Mesendoderm (in vitro differentiated cells): ENCODE results near the gene GPR143.

Experiments
- DNase-seq: peaks from one replicate; pipeline ENCODE4 v3.0.0; 2013
- H2AK5ac ChIP-seq: 2 replicates; pipeline ENCODE4 v1.6.1; 2013; ENCODE audit warnings: low read length, inconsistent platforms
- H2BK120ac ChIP-seq: 2 replicates; pipeline ENCODE4 v1.6.1; 2013; ENCODE audit warnings: low read depth, mild to moderate bottlenecking, low read length, moderate library complexity, mixed read lengths
- H2BK15ac ChIP-seq: replicated peaks from 2 replicates; pipeline ENCODE4 v1.6.1; 2013; ENCODE audit warnings: low read depth, mild to moderate bottlenecking, moderate library complexity
- H2BK5ac ChIP-seq: 2 replicates; pipeline ENCODE4 v1.6.1; 2013; ENCODE audit warnings: low read length, inconsistent platforms
- H3K18ac ChIP-seq: 2 replicates; pipeline ENCODE4 v1.6.1; 2013; ENCODE audit warnings: mild to moderate bottlenecking, low read length, mixed read lengths
- H3K23ac ChIP-seq: one replicate; pipeline ENCODE4 v1.6.1; 2013; ENCODE audit warnings: low read length
- H3K27ac ChIP-seq: 2 replicates; pipeline ENCODE4 v1.5.1; 2013; ENCODE audit warnings: low read depth, mild to moderate bottlenecking, inconsistent platforms, low read length, moderate library complexity
- H3K27me3 ChIP-seq: 2 replicates; pipeline ENCODE4 v1.6.1; 2013; ENCODE audit warnings: low read length, control low read depth, mild to moderate bottlenecking, inconsistent platforms; ENCODE audit not compliant: insufficient read depth, poor library complexity
- H3K36me3 ChIP-seq: 2 replicates; pipeline ENCODE4 v1.6.1; 2013; ENCODE audit warnings: low read length, inconsistent platforms; ENCODE audit not compliant: control insufficient read depth, insufficient read depth
- H3K4ac ChIP-seq: one replicate; pipeline ENCODE4 v1.6.1; 2013; ENCODE audit warnings: low read depth, mild to moderate bottlenecking, low read length, moderate library complexity
- H3K4me1 ChIP-seq: 2 replicates; pipeline ENCODE4 v1.6.1; 2013; ENCODE audit warnings: low read depth, low read length, inconsistent platforms; ENCODE audit not compliant: control insufficient read depth
- H3K4me2 ChIP-seq: 2 replicates; pipeline ENCODE4 v1.6.1; 2013; ENCODE audit warnings: low read length
- H3K4me3 ChIP-seq: 2 replicates; pipeline ENCODE4 v1.5.1; 2013; ENCODE audit warnings: mild to moderate bottlenecking, low read length
- H3K56ac ChIP-seq: one replicate; pipeline ENCODE4 v1.6.1; 2013; ENCODE audit warnings: low read length
- H3K79me1 ChIP-seq: 2 replicates; pipeline ENCODE4 v1.6.1; 2013; ENCODE audit warnings: low read length, inconsistent platforms
- H3K79me2 ChIP-seq: 2 replicates; pipeline ENCODE4 v1.6.1; 2013; ENCODE audit warnings: mild to moderate bottlenecking, low read length; ENCODE audit not compliant: control insufficient read depth, insufficient read depth
- H3K9ac ChIP-seq: 2 replicates; pipeline ENCODE4 v1.6.1; 2013; ENCODE audit warnings: low read length, inconsistent platforms
- H4K5ac ChIP-seq: one replicate; pipeline ENCODE4 v1.6.1; 2013; ENCODE audit warnings: low read length
- H4K8ac ChIP-seq: one replicate; pipeline ENCODE4 v1.6.1; 2013; ENCODE audit warnings: low read depth, mild to moderate bottlenecking, control low read depth, low read length, moderate library complexity
- WGBS: extraction: QIAGEN DNeasy Blood & Tissue Kit; methylation state at CpG from one replicate; pipeline ENCODE4 v1.1.7; 2013; ENCODE audit warnings: low lambda C conversion rate, missing lambda C conversion rate; ENCODE audit not compliant: insufficient coverage; ENCODE audit errors: extremely low coverage; 5-methylcytosine and 5-hydroxymethylcytosine counted together

GPR143 gene

GRCh38 chrX:9788911-9789310 lies 23.3 kb upstream of the GPR143 start:
- H3K23ac ChIP-seq, result no peak overlapping the region
- H3K79me2 ChIP-seq, result peaks cover 8% of the 10 kb centered on the region
- peak overlapping the region; percentile 81 for H3K27ac ChIP-seq
- WGBS, result no CpG with 5 or more reads among the region's 2 CpGs
- no peaks in the 10 kb centered on the region for H3K79me1 ChIP-seq
- DNase-seq, result no peak
- peak overlapping the region; percentile 25 for H3K4me2 ChIP-seq
- no peak overlapping the region for H3K4ac ChIP-seq
- no peak overlapping the region for H2BK120ac ChIP-seq
- no peak overlapping the region for H4K8ac ChIP-seq
- peaks cover 4% of the 10 kb centered on the region for H3K4me1 ChIP-seq
- H2BK15ac ChIP-seq, result no peak overlapping the region
- H3K36me3 ChIP-seq, result no peaks in the 10 kb centered on the region
- no peak overlapping the region for H3K18ac ChIP-seq
- H4K5ac ChIP-seq, result no peak overlapping the region
- no peak overlapping the region for H3K4me3 ChIP-seq
- H3K27me3 ChIP-seq, result no peaks in the 10 kb centered on the region
- peak overlapping the region; percentile 21 for H3K9ac ChIP-seq
- no peak overlapping the region for H2AK5ac ChIP-seq
- H2BK5ac ChIP-seq, result no peak overlapping the region
- H3K56ac ChIP-seq, result peak overlapping the region; percentile 56

GRCh38 chrX:9786798-9787635 lies 21.4 kb upstream of the GPR143 start:
- Histone ChIP-seq H3K9ac (peak overlapping the region; percentile 63), H3K79me2 (peaks cover 2% of the 10 kb centered on the region), H2BK120ac (no peak overlapping the region), H2BK5ac (no peak overlapping the region), H2AK5ac (no peak overlapping the region), H3K79me1 (no peaks in the 10 kb centered on the region), H3K27me3 (no peaks in the 10 kb centered on the region), H3K56ac (peak overlapping the region; percentile 74), H3K36me3 (no peaks in the 10 kb centered on the region), H3K18ac (peak overlapping the region; percentile 88), H3K4me2 (peak overlapping the region; percentile 38), H4K8ac (no peak overlapping the region), H3K23ac (no peak overlapping the region), H3K4ac (no peak overlapping the region), H3K27ac (peak overlapping the region; percentile 87), H3K4me1 (peaks cover 4% of the 10 kb centered on the region), H3K4me3 (peak overlapping the region; percentile 49), H4K5ac (no peak overlapping the region), H2BK15ac (no peak overlapping the region)
- WGBS, result no CpG with 5 or more reads among the region's 45 CpGs
- no peak for DNase-seq

GRCh38 chrX:9785944-9786797 lies 20.5 kb upstream of the GPR143 start, which contains the start of gene SHROOM2:
TSS of gene SHROOM2 (plus strand) at chrX:9786429. CDS start at chrX:9786546, 117 bp downstream.
- Histone ChIP-seq H3K27me3 (no peaks in the 10 kb centered on the region), H2AK5ac (no peak within 1 kb of the TSS), H2BK120ac (peak within 1 kb of the TSS; percentile 21), H3K4me2 (peak within 1 kb of the TSS; percentile 38), H3K36me3 (no peaks in the 10 kb centered on the region), H3K23ac (no peak within 1 kb of the TSS), H3K27ac (peak within 1 kb of the TSS; percentile 87), H4K8ac (peak within 1 kb of the TSS; percentile 56), H3K79me1 (no peaks in the 10 kb centered on the region), H2BK5ac (no peak within 1 kb of the TSS), H3K9ac (peak within 1 kb of the TSS; percentile 63), H3K4me1 (peaks cover 4% of the 10 kb centered on the region), H3K79me2 (peaks cover 2% of the 10 kb centered on the region), H4K5ac (no peak within 1 kb of the TSS), H3K4ac (no peak within 1 kb of the TSS), H3K56ac (peak within 1 kb of the TSS; percentile 74), H3K4me3 (peak within 1 kb of the TSS; percentile 49), H2BK15ac (no peak within 1 kb of the TSS), H3K18ac (peak within 1 kb of the TSS; percentile 96)
- no CpG with 5 or more reads among the region's 132 CpGs for WGBS
- DNase-seq, result no peak

- H3K79me1 ChIP-seq, result no peaks in the 10 kb centered on the region
- no peak overlapping the region for H2BK15ac ChIP-seq
Observed at GRCh38 chrX:9785254-9785943, 19.8 kb upstream of the GPR143 start.

DNA sequence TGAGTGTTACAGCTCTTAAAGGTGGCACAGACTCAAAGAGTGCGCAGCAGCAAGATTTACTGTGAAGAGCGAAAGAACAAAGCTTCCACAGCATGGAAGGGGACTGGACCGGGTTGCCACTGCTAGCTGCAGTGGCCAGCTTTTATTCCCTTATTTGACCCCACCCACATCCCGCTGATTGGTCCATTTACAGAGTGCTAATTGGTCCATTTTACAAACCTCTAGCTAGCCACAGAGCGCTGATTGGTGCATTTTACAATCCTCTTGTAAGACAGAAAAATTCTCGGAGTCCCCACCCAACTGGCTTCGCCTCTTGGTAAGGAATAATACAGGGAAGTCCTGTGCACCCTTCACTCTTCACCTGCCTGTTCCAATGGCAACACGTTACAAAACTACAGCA lies 18.7 kb upstream of the GPR143 start:
- no peak overlapping the region for H3K4me3 ChIP-seq
- H3K4me1 ChIP-seq, result peaks cover 4% of the 10 kb centered on the region
- no peak overlapping the region for H3K18ac ChIP-seq
- no peaks in the 10 kb centered on the region for H3K79me1 ChIP-seq
- no peaks in the 10 kb centered on the region for H3K79me2 ChIP-seq
- H3K23ac ChIP-seq, result no peak overlapping the region
- no peaks in the 10 kb centered on the region for H3K27me3 ChIP-seq
- no peaks in the 10 kb centered on the region for H3K36me3 ChIP-seq
- H2BK120ac ChIP-seq, result no peak overlapping the region
- H2AK5ac ChIP-seq, result no peak overlapping the region
- H3K9ac ChIP-seq, result no peak overlapping the region
- DNase-seq, result no peak
- no peak overlapping the region for H2BK15ac ChIP-seq
- no peak overlapping the region for H3K4ac ChIP-seq
- H2BK5ac ChIP-seq, result no peak overlapping the region
- H4K5ac ChIP-seq, result no peak overlapping the region
- no peak overlapping the region for H3K56ac ChIP-seq
- WGBS, result no CpG with 5 or more reads among the region's 8 CpGs
- no peak overlapping the region for H3K27ac ChIP-seq
- H4K8ac ChIP-seq, result no peak overlapping the region
- H3K4me2 ChIP-seq, result no peak overlapping the region

More at GRCh38 chrX:9785254-9785943, 19.8 kb upstream of the GPR143 start:
- H3K9ac ChIP-seq, result peak overlapping the region; percentile 38
- WGBS, result no CpG with 5 or more reads among the region's 58 CpGs
- no peak overlapping the region for H3K27ac ChIP-seq
- H4K5ac ChIP-seq, result no peak overlapping the region
- peak overlapping the region; percentile 96 for H3K18ac ChIP-seq
- H3K79me2 ChIP-seq, result peaks cover 2% of the 10 kb centered on the region
- H3K56ac ChIP-seq, result peak overlapping the region; percentile 73
- H3K23ac ChIP-seq, result no peak overlapping the region
- H2BK120ac ChIP-seq, result peak overlapping the region; percentile 21
- H3K4me2 ChIP-seq, result peak overlapping the region; percentile 31
- H3K4me3 ChIP-seq, result no peak overlapping the region
- no peak overlapping the region for H2AK5ac ChIP-seq
- H3K36me3 ChIP-seq, result no peaks in the 10 kb centered on the region
- H3K4ac ChIP-seq, result no peak overlapping the region
- H3K27me3 ChIP-seq, result no peaks in the 10 kb centered on the region
- H2BK5ac ChIP-seq, result no peak overlapping the region
- H3K4me1 ChIP-seq, result peaks cover 4% of the 10 kb centered on the region
- DNase-seq, result no peak
- peak overlapping the region; percentile 56 for H4K8ac ChIP-seq
